CD14-positive monocyte (primary cell): ENCODE data around the gene SBF2. TPM values are rescaled to one million over a fixed set of nuclear protein-coding genes. Genes with fewer than 3 reads are reported as not detected.

ENCODE experiments used
- DNase-seq, 3 donors: peaks; one replicate each; pipeline ENCODE4 v3.0.0-alpha.2; 2011 to 2022
- H2AFZ ChIP-seq: 2 replicates; pipeline ENCODE4 v1.6.0; 2012; ENCODE audit warnings: mild to moderate bottlenecking, low read depth, low read length, inconsistent platforms; ENCODE audit not compliant: insufficient read depth, poor library complexity, severe bottlenecking
- H3K27ac ChIP-seq, 2 donors: 1 replicate in 1 of 2; 2 replicates in 1 of 2; pipeline ENCODE4 v1.5.1; 2012 to 2013; ENCODE audit warnings: low read length in 2 of 2, control low read depth in 1 of 2, inconsistent platforms in 1 of 2, low read depth in 1 of 2, mild to moderate bottlenecking in 1 of 2
- H3K27me3 ChIP-seq, 2 donors: one replicate each; pipeline versions ENCODE4 v1.6.0 to v1.6.1; 2011 to 2013; ENCODE audit warnings: low read length in 2 of 2; ENCODE audit not compliant: control insufficient read depth in 2 of 2, insufficient read depth in 2 of 2
- H3K36me3 ChIP-seq, 2 donors: replicated peaks in 1 of 2; 1 replicate in 1 of 2; 2 replicates in 1 of 2; pipeline versions ENCODE4 v1.5.1 to v1.6.1; 2012 to 2013; ENCODE audit warnings: low read length in 2 of 2, control low read depth in 1 of 2, inconsistent platforms in 1 of 2, mild to moderate bottlenecking in 1 of 2; ENCODE audit not compliant: insufficient read depth in 2 of 2, control insufficient read depth in 1 of 2
- H3K4me1 ChIP-seq, 2 donors: 1 replicate in 1 of 2; 2 replicates in 1 of 2; pipeline versions ENCODE4 v1.5.1 to v1.6.1; 2012 to 2013; ENCODE audit warnings: low read length in 2 of 2, control low read depth in 1 of 2, inconsistent platforms in 1 of 2, mild to moderate bottlenecking in 1 of 2, moderate library complexity in 1 of 2; ENCODE audit not compliant: insufficient read depth in 2 of 2, control insufficient read depth in 1 of 2
- H3K4me2 ChIP-seq: replicated peaks from 2 replicates; pipeline ENCODE3; 2012; ENCODE audit warnings: low read length, moderate library complexity, mild to moderate bottlenecking; ENCODE audit not compliant: poor library complexity, severe bottlenecking; ENCODE audit errors: extremely low read depth
- H3K4me3 ChIP-seq, 3 experiments: fragments of 200-600 bp in 1 of 3; sonication (generic) in 1 of 3; replicated peaks in 1 of 3; 1 replicate in 2 of 3; 2 replicates in 1 of 3; pipeline ENCODE4 v1.5.1; 2011 to 2013; ENCODE audit warnings: low read length in 3 of 3, mild to moderate bottlenecking in 3 of 3, control low read depth in 2 of 3, low read depth in 2 of 3, inconsistent platforms in 1 of 3, moderate library complexity in 1 of 3
- H3K79me2 ChIP-seq: 2 replicates; pipeline ENCODE4 v1.6.0; 2012; ENCODE audit warnings: mild to moderate bottlenecking, control low read depth, inconsistent platforms, low read length, moderate library complexity; ENCODE audit not compliant: insufficient read depth
- H3K9ac ChIP-seq: 2 replicates; pipeline ENCODE4 v1.6.0; 2017; ENCODE audit warnings: low read length, mild to moderate bottlenecking; ENCODE audit not compliant: insufficient read depth, poor library complexity, severe bottlenecking
- H3K9me3 ChIP-seq, 2 donors: replicated peaks in 1 of 2; 1 replicate in 1 of 2; 2 replicates in 1 of 2; pipeline versions ENCODE4 v1.5.1 to v1.6.1; 2012 to 2013; ENCODE audit warnings: low read length in 2 of 2, control low read depth in 1 of 2; ENCODE audit not compliant: control insufficient read depth in 1 of 2, insufficient read depth in 1 of 2
- H4K20me1 ChIP-seq: 2 replicates; pipeline ENCODE4 v1.6.0; 2012; ENCODE audit warnings: mild to moderate bottlenecking, low read length, control low read depth, moderate library complexity; ENCODE audit not compliant: insufficient read depth
- H3K27ac Mint-ChIP-seq, 7 donors: one replicate each; pipeline ENCODE4 v1.8.0; 2020; ENCODE audit warnings: mild to moderate bottlenecking in 7 of 7, mixed read lengths in 7 of 7, moderate library complexity in 6 of 7, inconsistent platforms in 2 of 7
- H3K27me3 Mint-ChIP-seq, 3 donors: one replicate each; pipeline ENCODE4 v1.8.0; 2021 to 2022; ENCODE audit warnings: low read depth in 3 of 3, mild to moderate bottlenecking in 3 of 3, mixed read lengths in 3 of 3, moderate library complexity in 3 of 3, inconsistent platforms in 1 of 3
- H3K36me3 Mint-ChIP-seq, 2 donors: one replicate each; pipeline ENCODE4 v1.8.0; 2020; ENCODE audit warnings: mixed read lengths in 2 of 2, inconsistent platforms in 1 of 2, mild to moderate bottlenecking in 1 of 2
- H3K4me1 Mint-ChIP-seq: one replicate; pipeline ENCODE4 v1.8.0; 2020; ENCODE audit warnings: mild to moderate bottlenecking, mixed read lengths
- H3K4me3 Mint-ChIP-seq, 2 donors: one replicate each; pipeline ENCODE4 v1.8.0; 2020; ENCODE audit warnings: mild to moderate bottlenecking in 2 of 2, mixed read lengths in 2 of 2, moderate library complexity in 1 of 2
- H3K9me3 Mint-ChIP-seq, 7 donors: one replicate each; pipeline ENCODE4 v1.8.0; 2020 to 2022; ENCODE audit warnings: mixed read lengths in 7 of 7, mild to moderate bottlenecking in 6 of 7, moderate library complexity in 6 of 7, inconsistent platforms in 2 of 7
- CTCF ChIP-seq: fragments of 200-600 bp; IDR thresholded peaks from one replicate; pipeline ENCODE4 v1.8.0; 2022; ENCODE audit warnings: antibody characterized with exemption, mild to moderate bottlenecking
- WGBS: methylation state at CpG from one replicate; pipeline ENCODE4 v1.1.5; 2013; ENCODE audit warnings: missing lambda C conversion rate; ENCODE audit not compliant: insufficient coverage; 5-methylcytosine and 5-hydroxymethylcytosine counted together
- intact Hi-C, 2 donors: fragments of 100-400 bp; cut with micrococcal nuclease; formaldehyde crosslinking; loops; one replicate each; pipeline versions ENCODE4 v1.15.0 to v1.15.1; 2023
- polyA plus RNA-seq, 3 donors: library from polyadenylated mRNA; depleted of rRNA in 1 of 3; unstranded in 2 of 3; stranded (reverse) in 1 of 3; fragments of 300-500 nt in 2 of 3; fragments of >200 nt in 1 of 3; fragmentation: Illumina TruSeq in 2 of 3; gene quantifications; 1 replicate in 2 of 3; 2 replicates in 1 of 3; pipeline ENCODE4 v1.2.3, GENCODE V29; 2012 to 2021

Gene SBF2
- polyA plus RNA-seq, 3 donors, result 8.9 to 30.7 (median 16.4) TPM

- Mint-ChIP-seq H3K36me3 (peaks cover 48 to 52% of the 10 kb centered on the region in 2 donors), H3K9me3 (no peaks in the 10 kb centered on the region), H3K4me3 (no peak overlapping the region), H3K27ac (no peak overlapping the region), H3K27me3 (no peaks in the 10 kb centered on the region), H3K4me1 (no peaks in the 10 kb centered on the region)
- Histone ChIP-seq H3K79me2 (no peaks in the 10 kb centered on the region), H3K4me1 (no peaks in the 10 kb centered on the region), H3K9me3 (no peaks in the 10 kb centered on the region), H4K20me1 (no peaks in the 10 kb centered on the region), H3K9ac (no peak overlapping the region), H3K4me3 (no peak overlapping the region), H3K27ac (no peak overlapping the region), H3K36me3 (peaks cover 10 to 51% of the 10 kb centered on the region in 2 donors), H3K27me3 (no peaks in the 10 kb centered on the region), H3K4me2 (no peak overlapping the region), H2AFZ (no peak overlapping the region)
- DNase-seq, result no peak
- TF ChIP-seq CTCF, result no peak
- intact Hi-C loops, result no loop called here
These were observed 519.9 kb downstream of the SBF2 start for GRCh38 chr11:9774109-9774508.

GRCh38 chr11:9773524-9773923, 520.5 kb downstream of the SBF2 start:
- Histone ChIP-seq H3K4me2 (no peak overlapping the region), H3K36me3 (peaks cover 6 to 47% of the 10 kb centered on the region in 2 donors), H3K4me3 (no peak overlapping the region), H3K9ac (no peak overlapping the region), H3K27ac (no peak overlapping the region), H3K27me3 (no peaks in the 10 kb centered on the region), H3K4me1 (no peaks in the 10 kb centered on the region), H4K20me1 (no peaks in the 10 kb centered on the region), H3K9me3 (no peaks in the 10 kb centered on the region), H3K79me2 (no peaks in the 10 kb centered on the region), H2AFZ (no peak overlapping the region)
- WGBS, result no CpG with 5 or more reads among the region's 2 CpGs
- H3K36me3 Mint-ChIP-seq, result peaks cover 47 to 50% of the 10 kb centered on the region in 2 donors
- H3K27me3 Mint-ChIP-seq, result no peaks in the 10 kb centered on the region
- peak overlapping the region in 1 of 7 donors; percentile 25 for H3K27ac Mint-ChIP-seq
- no peak for TF ChIP-seq CTCF
- no peak for DNase-seq
- H3K4me3 Mint-ChIP-seq, result no peak overlapping the region
- intact Hi-C loops, result no loop called here
- no peaks in the 10 kb centered on the region for H3K4me1 Mint-ChIP-seq
- H3K9me3 Mint-ChIP-seq, result no peaks in the 10 kb centered on the region
